ENCODE data around the gene VPS45.
"Not testable (repeated sequence)": the region's sequence is repeated elsewhere in the genome, so short reads cannot be mapped to it uniquely, and the experiment has no call there.

The VPS45 gene

GRCh38 chr1:150067184-150068108 lies at the start of gene VPS45:
TSS of gene VPS45 (plus strand) at chr1:150067776. CDS start at chr1:150067858, 82 bp downstream.
- peak; percentile 92 for DNase-seq

GRCh38 chr1:150018165-150018564 lies 49.4 kb upstream of the VPS45 start:
- DNase-seq: no peak

DNA sequence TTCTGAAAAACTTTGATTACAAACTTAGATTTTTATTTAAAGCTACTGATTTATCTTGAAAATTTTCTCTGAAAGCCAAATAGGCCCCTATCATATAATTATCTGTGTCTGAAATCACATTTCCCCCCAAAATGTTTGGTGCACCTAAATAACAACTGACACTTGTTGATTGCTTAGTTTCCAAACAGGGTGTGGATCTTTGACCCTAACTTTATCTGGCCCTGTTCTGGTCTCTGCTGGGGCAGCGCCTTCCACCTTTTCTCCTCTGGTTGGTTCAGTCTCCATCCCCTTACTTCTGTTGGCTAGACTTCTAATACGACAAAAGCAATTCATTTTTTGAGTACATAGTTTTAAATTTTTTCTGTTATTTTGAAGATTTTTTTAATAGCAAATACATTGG lies 46.9 kb upstream of the VPS45 start:
- no peak for DNase-seq

- DNase-seq: no peak
Measured at GRCh38 chr1:150021191-150021694, 46.3 kb upstream of the VPS45 start.

- DNase-seq: no peak
Measured at GRCh38 chr1:150022357-150022756, 45.2 kb upstream of the VPS45 start.

GRCh38 chr1:150024156-150024555 lies 43.4 kb upstream of the VPS45 start:
- DNase-seq: no peak

DNA sequence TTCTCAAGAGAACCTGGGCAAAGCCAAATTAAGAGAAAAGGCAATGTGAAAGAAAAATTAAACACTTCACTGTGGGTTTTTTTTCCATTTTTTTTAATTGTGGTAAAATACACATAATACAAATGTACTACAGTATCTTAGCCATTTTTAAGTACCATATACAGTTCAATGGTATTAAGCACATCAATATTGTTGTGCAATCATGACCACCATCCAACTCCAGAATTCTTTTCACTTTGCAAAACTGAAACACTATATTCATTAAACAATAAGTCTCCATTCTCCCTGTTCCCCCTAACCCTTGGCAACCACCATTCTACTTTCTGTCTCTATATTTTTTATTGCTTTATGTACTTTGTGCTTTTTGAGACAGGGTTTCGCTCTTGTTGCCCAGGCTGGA lies 39.3 kb upstream of the VPS45 start:
- DNase-seq: no peak

DNA sequence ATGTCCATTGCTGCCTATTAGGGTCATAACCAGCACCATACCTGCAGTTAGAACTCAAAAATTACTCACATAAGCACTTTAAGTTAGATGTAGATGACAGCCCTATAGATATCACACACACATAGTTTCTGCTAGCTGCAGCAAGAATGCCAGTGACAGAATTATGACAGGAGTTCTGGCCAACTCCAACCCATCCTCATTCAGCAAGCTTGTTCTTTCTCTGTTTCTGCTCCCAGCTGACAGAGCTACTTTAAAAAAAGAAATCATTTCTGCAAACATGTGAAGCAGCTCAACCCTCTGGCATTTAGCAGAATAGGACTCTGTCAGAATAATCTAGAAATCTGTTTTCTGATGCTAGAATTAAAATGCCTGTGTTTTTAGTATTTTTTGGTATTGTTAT lies 33.2 kb upstream of the VPS45 start:
- no peak for DNase-seq

- no peak for DNase-seq
Measured at GRCh38 chr1:150049926-150050325, 17.6 kb upstream of the VPS45 start.

- no peak for DNase-seq
Measured at GRCh38 chr1:150051089-150051373, 16.5 kb upstream of the VPS45 start.

- not testable (repeated sequence) for DNase-seq
Measured at GRCh38 chr1:150051905-150052412, 15.6 kb upstream of the VPS45 start.

DNA sequence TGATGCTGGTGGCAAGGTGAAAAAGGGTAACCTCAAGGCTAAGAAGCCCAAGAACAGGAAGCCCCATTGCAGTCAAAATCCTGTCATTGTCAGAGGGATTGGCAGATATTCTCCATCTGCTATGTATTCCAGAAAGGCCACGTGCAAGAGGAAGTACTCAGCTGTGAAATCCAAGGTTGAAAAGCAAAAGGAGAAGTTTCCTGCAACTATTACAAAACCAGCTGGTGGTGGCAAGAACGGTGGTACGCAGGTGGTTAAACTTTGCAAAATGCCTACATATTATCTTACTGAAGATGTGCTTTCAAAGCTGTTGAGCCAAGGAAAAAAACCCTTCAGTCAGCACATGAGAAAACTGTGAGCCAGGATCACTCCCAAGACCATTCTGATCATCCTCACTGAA lies 13.7 kb upstream of the VPS45 start:
- DNase-seq: no peak

DNA sequence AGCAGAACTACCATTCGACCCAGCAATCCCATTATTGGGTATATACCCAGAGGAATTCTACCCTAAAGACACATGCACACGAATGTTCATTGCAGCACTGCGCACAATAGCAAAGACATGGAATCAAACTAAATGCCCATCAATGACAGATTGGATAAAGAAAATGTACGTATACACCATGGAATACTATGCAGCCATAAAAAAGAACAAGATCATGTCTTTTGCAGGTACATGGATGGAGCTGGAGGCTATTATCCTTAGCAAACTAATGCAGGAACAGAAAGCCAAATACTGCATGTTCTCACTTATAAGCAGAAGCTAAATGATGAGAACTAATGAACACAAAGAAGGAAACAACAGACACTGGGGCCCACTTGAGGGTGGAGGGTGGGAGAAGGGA lies 12.1 kb upstream of the VPS45 start:
- not testable (repeated sequence) for DNase-seq

DNA sequence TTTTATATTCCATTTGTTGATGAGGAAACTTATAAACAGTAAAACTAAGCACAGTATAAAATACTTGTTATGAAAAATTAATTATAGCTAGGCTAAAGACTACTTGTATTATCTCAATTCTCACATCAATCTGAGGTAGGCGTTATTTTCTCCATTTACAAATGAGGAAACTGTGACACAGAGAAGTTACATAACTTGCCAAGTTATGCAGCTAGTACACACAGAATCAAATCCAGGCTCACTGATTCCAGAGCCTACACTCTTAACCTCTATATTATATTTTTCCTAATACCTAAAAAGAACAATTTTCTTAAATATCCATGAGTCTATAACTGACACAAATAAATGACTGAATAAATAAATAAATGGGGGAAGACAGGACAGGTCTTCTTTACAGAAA lies 11.2 kb upstream of the VPS45 start:
- no peak for DNase-seq

GRCh38 chr1:150060260-150060659 lies 7.3 kb upstream of the VPS45 start:
- no peak for DNase-seq

- no peak for DNase-seq
Measured at GRCh38 chr1:150061632-150062101, 5.9 kb upstream of the VPS45 start.

DNA sequence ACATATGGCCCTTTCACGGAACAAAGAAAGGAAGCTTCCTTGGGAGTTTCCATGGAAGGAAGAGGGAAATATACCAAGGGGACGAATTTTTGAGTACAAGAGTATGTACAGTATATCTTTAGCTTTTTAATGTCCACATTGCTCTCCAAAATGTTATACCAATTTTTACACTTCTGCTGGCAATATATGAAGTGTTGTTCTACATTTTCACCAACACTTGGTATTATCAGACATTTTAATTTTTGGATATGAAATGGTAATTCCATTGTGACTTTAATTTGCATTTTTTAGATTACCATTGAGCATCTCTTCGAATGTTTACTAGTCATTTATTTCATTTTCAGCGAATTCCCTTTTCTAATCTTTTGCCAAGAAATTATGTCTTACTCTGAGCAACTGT lies 5.5 kb upstream of the VPS45 start:
- DNase-seq: no peak

- no peak for DNase-seq
Measured at GRCh38 chr1:150065184-150065871, 2.2 kb upstream of the VPS45 start.

GRCh38 chr1:150066328-150066727 lies 1.2 kb upstream of the VPS45 start:
- DNase-seq: no peak

DNA sequence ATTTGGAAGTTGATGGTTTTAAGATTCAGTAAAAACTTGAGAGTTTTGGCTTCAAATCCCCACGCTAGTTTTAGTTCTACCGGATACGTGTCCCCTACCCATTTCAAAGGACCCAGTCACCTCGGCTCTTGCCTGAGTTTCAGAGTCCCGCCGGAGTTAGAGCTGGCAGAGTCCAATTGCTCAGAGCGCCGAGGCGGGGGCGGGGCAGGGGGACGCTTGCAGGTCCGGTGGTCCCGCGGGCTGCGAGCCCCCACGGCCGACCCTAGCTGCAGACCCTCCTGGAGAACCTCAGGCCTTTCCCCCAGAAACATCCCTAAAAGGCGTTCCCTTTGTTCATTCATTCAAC lies 765 bp upstream of the VPS45 start:
- DNase-seq: peak; percentile 89

DNA sequence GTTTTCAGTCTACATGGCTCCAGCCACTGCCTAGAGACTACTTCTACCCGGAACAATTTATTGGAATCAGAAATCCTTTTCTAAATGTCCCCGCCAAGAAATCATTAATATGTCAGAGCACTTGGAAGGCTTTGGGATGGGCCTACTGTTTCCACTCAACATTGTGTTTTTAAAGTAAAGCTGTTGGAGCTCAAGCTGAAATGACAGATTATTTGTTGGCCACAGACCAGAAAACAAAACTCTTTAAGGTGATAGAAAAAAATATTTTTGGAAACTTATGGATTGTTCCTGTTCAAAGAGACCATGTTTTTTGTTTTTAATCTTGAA lies 496 bp downstream of the VPS45 start:
- DNase-seq: no peak

DNA sequence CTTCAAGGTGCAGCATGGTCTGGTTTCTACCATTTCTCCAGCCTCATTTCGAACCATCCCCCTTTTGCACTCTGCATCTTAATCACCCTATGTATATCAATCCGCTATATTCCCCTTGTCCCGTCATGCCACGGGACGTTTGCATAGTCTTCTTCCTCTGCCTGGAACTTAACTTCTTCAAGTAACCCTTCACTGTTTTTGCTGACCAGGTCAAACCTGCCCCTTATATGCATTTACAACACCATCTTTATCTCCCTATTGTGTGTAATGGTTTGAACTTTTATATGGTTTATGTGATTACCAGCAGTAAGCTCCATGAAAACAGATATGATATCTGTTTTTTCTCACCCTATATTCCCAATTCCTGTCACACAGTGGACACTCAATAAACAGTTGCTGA lies 2.3 kb downstream of the VPS45 start:
- DNase-seq: no peak

DNA sequence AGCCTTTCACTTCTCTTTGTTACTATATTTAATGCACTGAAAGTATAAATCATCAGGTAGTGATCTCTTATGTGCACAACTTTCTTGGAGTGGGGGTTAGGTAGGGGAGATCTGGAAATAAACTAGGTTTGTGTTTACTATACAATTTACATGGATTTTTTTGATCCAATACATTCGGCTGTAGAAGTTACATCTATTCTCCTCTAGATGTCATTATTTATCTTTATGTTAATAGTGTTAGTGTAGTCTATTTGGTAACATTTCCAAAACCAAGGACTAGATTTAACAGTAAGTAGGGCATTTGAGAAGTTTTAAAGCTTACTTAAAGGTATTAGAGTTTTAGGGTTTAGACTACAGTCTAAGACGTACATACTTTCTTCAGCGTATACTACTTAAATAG lies 5.4 kb downstream of the VPS45 start:
- DNase-seq: no peak

DNA sequence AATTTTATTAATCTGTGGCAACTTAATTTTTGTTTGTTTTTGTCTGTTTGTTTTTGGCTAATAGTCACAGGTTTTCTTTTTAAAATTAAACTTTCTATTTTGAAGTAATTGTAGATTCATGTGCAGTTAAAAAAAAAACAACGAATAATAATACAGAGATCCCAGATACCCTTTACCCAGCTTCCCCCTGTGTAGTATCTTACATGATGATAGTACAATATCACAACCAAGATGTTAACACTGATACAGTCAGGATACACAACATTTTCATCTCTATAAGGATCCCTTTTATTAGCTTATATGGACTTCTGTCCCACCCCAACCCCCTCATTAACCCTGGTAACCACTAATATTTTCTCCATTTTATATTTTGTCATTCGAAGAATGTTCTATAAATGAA lies 5.9 kb downstream of the VPS45 start:
- DNase-seq: no peak
